HCT116 (cell line): ENCODE data around the gene STRBP. TPM values are rescaled to one million over a fixed set of nuclear protein-coding genes. Genes with fewer than 3 reads are reported as not detected.

ENCODE experiments used
- ATAC-seq: fragments of 200-7000 bp; cut with Tn5 transposase; 2 replicates; pipeline ENCODE4 v1.9.1; 2020; ENCODE audit warnings: mild to moderate bottlenecking, moderate library complexity
- BruUV-seq: library from RNA; stranded (reverse); fragments of 400-500 nt; replicated peaks from 2 replicates; lab custom pipeline; 2021; lab: Mats Ljungman, UMichigan
- CTCF ChIA-PET: fragments of 300-600 bp; sonication (Branson Sonifier 250); formaldehyde crosslinking; loops from one replicate; lab custom pipeline; 2021; ENCODE audit warnings: antibody characterized with exemption; lab: Charles Lee
- POLR2A ChIA-PET: fragments of 300-600, 350-600 bp; sonication (Branson Sonifier 250); formaldehyde crosslinking; loops from one replicate; lab custom pipeline; 2021; ENCODE audit warnings: antibody characterized with exemption; lab: Charles Lee
- RAD21 ChIA-PET, 2 experiments: fragments of 300-600 bp; sonication (Branson Sonifier 250); formaldehyde crosslinking; loops; one replicate each; lab custom pipeline; 2023; ENCODE audit warnings: low total read pairs in 2 of 2; ENCODE audit not compliant: uncharacterized antibody in 2 of 2, unreplicated experiment in 2 of 2, low non-redundant PET in 1 of 2; lab: Charles Lee
- DNase-seq: peaks from one replicate; pipeline ENCODE4 v3.0.0-alpha.2; 2010; ENCODE audit warnings: low read depth, low spot score
- H2AFZ ChIP-seq: fragments of 200-600 bp; shearing (Covaris generic), sonication (generic); 2 replicates; pipeline ENCODE4 v1.6.1; 2017; ENCODE audit warnings: low read depth, mixed run types, mixed read lengths, antibody characterized with exemption, low read length; ENCODE audit not compliant: poor library complexity, severe bottlenecking
- H3K27ac ChIP-seq: 2 replicates; pipeline ENCODE4 v1.5.1; 2012; ENCODE audit warnings: low read depth, low read length
- H3K27me3 ChIP-seq: fragments of 200-600 bp; sonication (generic); 2 replicates; pipeline ENCODE4 v1.6.1; 2016; ENCODE audit warnings: mixed run types, low read length, mixed read lengths; ENCODE audit not compliant: insufficient read depth
- H3K36me3 ChIP-seq, 2 experiments: fragments of 200-500 bp in 1 of 2; fragments of 200-600 bp in 1 of 2; sonication (Bioruptor generic) in 1 of 2; sonication (generic) in 1 of 2; 2 replicates each; pipeline versions ENCODE4 v1.5.1 to v1.6.1; 2014 to 2016; ENCODE audit warnings: low read length in 2 of 2, inconsistent platforms in 1 of 2, mixed read lengths in 1 of 2, mixed run types in 1 of 2; ENCODE audit not compliant: insufficient read depth in 2 of 2, control insufficient read depth in 1 of 2
- H3K4me1 ChIP-seq, 2 experiments: fragments of 200-600 bp in 1 of 2; sonication (generic) in 1 of 2; 2 replicates each; pipeline versions ENCODE4 v1.5.1 to v1.6.1; 2012 to 2017; ENCODE audit warnings: low read length in 2 of 2, inconsistent platforms in 1 of 2, mild to moderate bottlenecking in 1 of 2, mixed read lengths in 1 of 2, mixed run types in 1 of 2, moderate library complexity in 1 of 2; ENCODE audit not compliant: insufficient read depth in 2 of 2, control insufficient read depth in 1 of 2
- H3K4me2 ChIP-seq: fragments of 200-600 bp; sonication (generic); 2 replicates; pipeline ENCODE4 v1.6.1; 2017; ENCODE audit warnings: mixed run types, low read length, mixed read lengths
- H3K4me3 ChIP-seq, 2 experiments: fragments of 200-600 bp in 1 of 2; sonication (generic) in 1 of 2; replicated peaks in 1 of 2; 2 replicates each; pipeline ENCODE4 v1.5.1; 2011 to 2016; ENCODE audit warnings: low read length in 2 of 2, control low read depth in 1 of 2, low read depth in 1 of 2, mild to moderate bottlenecking in 1 of 2, mixed read lengths in 1 of 2, mixed run types in 1 of 2
- H3K79me2 ChIP-seq: fragments of 200-600 bp; sonication (generic); 2 replicates; pipeline ENCODE4 v1.6.1; 2017; ENCODE audit warnings: mild to moderate bottlenecking, mixed run types, low read length, moderate library complexity, mixed read lengths; ENCODE audit not compliant: insufficient read depth
- H3K9ac ChIP-seq: fragments of 200-600 bp; sonication (generic); 2 replicates; pipeline ENCODE4 v1.6.1; 2016; ENCODE audit warnings: low read length, mixed read lengths
- H3K9me2 ChIP-seq: fragments of 200-600 bp; sonication (generic), shearing (Covaris generic); 2 replicates; pipeline ENCODE4 v1.6.1; 2017; ENCODE audit warnings: mixed run types, mild to moderate bottlenecking, moderate library complexity; ENCODE audit not compliant: insufficient read depth
- H3K9me3 ChIP-seq, 2 experiments: fragments of 200-500 bp in 1 of 2; fragments of 200-600 bp in 1 of 2; sonication (Bioruptor generic) in 1 of 2; sonication (generic) in 1 of 2; 2 replicates each; pipeline ENCODE4 v1.6.1; 2014 to 2017; ENCODE audit warnings: low read length in 2 of 2, mixed read lengths in 2 of 2, inconsistent platforms in 1 of 2, low read depth in 1 of 2, mild to moderate bottlenecking in 1 of 2, mixed run types in 1 of 2, moderate library complexity in 1 of 2; ENCODE audit not compliant: control insufficient read depth in 1 of 2, insufficient read depth in 1 of 2
- H4K20me1 ChIP-seq: fragments of 200-600 bp; sonication (generic), shearing (Covaris generic); 2 replicates; pipeline ENCODE4 v1.6.1; 2017; ENCODE audit warnings: mixed run types, mild to moderate bottlenecking, moderate library complexity; ENCODE audit not compliant: insufficient read depth
- ATF3 ChIP-seq: IDR thresholded peaks from 2 replicates; pipeline ENCODE4 v1.6.1; 2012
- EGR1 ChIP-seq: IDR thresholded peaks from 2 replicates; pipeline ENCODE4 v1.6.1; 2012; ENCODE audit warnings: low read depth
- EZH2 ChIP-seq: fragments of 200-600 bp; sonication (generic); IDR thresholded peaks from 2 replicates; pipeline ENCODE4 v1.6.1; 2017; ENCODE audit warnings: antibody characterized with exemption, mixed run types
- MAX ChIP-seq: IDR thresholded peaks from 2 replicates; pipeline ENCODE4 v1.6.1; 2012
- RAD21 ChIP-seq: IDR thresholded peaks from 2 replicates; pipeline ENCODE4 v1.6.1; 2012; ENCODE audit warnings: low read depth, mild to moderate bottlenecking
- REST ChIP-seq: IDR thresholded peaks from 2 replicates; pipeline ENCODE4 v1.6.1; 2012; ENCODE audit warnings: low read depth
- TCF7L2 ChIP-seq: IDR thresholded peaks from 2 replicates; pipeline ENCODE4 v1.7.0; 2011; ENCODE audit warnings: borderline replicate concordance, inconsistent platforms; ENCODE audit not compliant: insufficient read depth, insufficient read length; ENCODE audit errors: extremely low read depth
- YY1 ChIP-seq: IDR thresholded peaks from 2 replicates; pipeline ENCODE4 v1.6.1; 2011; ENCODE audit warnings: low read length, low read depth, moderate library complexity, mild to moderate bottlenecking; ENCODE audit not compliant: insufficient replicate concordance; ENCODE audit errors: extremely low read depth
- ZBTB33 ChIP-seq: IDR thresholded peaks from 2 replicates; pipeline ENCODE4 v1.6.1; 2011; ENCODE audit warnings: mild to moderate bottlenecking, low read length, moderate library complexity; ENCODE audit not compliant: insufficient replicate concordance; ENCODE audit errors: extremely low read depth
- ZFX ChIP-seq: fragments of 450-650 bp; IDR thresholded peaks from 2 replicates; pipeline ENCODE4 v1.6.1; 2017
- ZNF274 ChIP-seq: fragments of 200-500 bp; sonication (Bioruptor generic); IDR thresholded peaks from 2 replicates; pipeline ENCODE4 v1.6.1; 2014; ENCODE audit warnings: mild to moderate bottlenecking, low read depth, low read length, inconsistent platforms
- intact Hi-C: fragments of 100-400 bp; cut with micrococcal nuclease; formaldehyde crosslinking; loops from 2 replicates; pipeline ENCODE4 v1.10.0; 2022
- total RNA-seq: library from RNA; stranded (reverse); gene quantifications from one replicate; pipeline ENCODE4 v1.2.1, GENCODE V29; 2021; ENCODE audit not compliant: unreplicated experiment

Gene STRBP
- total RNA-seq, 1 experiment from 2014 or later: 30.4 TPM

GRCh38 chr9:123302348-123303214 lies 34.2 kb upstream of the STRBP start:
- CTCF ChIA-PET: no interaction called here
- H3K9me3 ChIP-seq: no peaks in the 10 kb centered on the region
- intact Hi-C loops: no loop called here

More at GRCh38 chr9:123302348-123303214, 34.2 kb upstream of the STRBP start:
- Histone ChIP-seq H3K4me1 (peaks cover 0 to 3% of the 10 kb centered on the region in 2 experiments; a peak in 1 of 4 replicates), H3K79me2 (no peaks in the 10 kb centered on the region), H3K27ac (no peak overlapping the region), H3K9ac (no peak overlapping the region), H3K4me3 (no peak overlapping the region), H2AFZ (no peak overlapping the region), H3K4me2 (no peak overlapping the region), H3K36me3 (no peaks in the 10 kb centered on the region), H3K9me2 (no peaks in the 10 kb centered on the region), H3K27me3 (no peaks in the 10 kb centered on the region), H4K20me1 (no peaks in the 10 kb centered on the region)
- ATAC-seq (no peak), DNase-seq (no peak)
- ChIA-PET POLR2A (no interaction called here), RAD21 (no interaction called here)
- BruUV-seq: no TSS peak
- no peak for TF ChIP-seq MAX
- no peak for TF ChIP-seq YY1
- no peak for TF ChIP-seq ZFX
- TF ChIP-seq TCF7L2: no peak
- no peak for TF ChIP-seq EGR1
- no peak for TF ChIP-seq ZBTB33
- TF ChIP-seq ZNF274: no peak
- TF ChIP-seq RAD21: no peak
- no peak for TF ChIP-seq REST
- no peak for TF ChIP-seq EZH2
- no peak for TF ChIP-seq ATF3
